Eye (tissue), 1 donor: ENCODE results near the gene C1orf146.
"Not testable (repeated sequence)": the region's sequence is repeated elsewhere in the genome, so short reads cannot be mapped to it uniquely, and the experiment has no call there.

Source experiments
- DNase-seq: peaks from one replicate; pipeline ENCODE4 v3.0.0-alpha.2; 2015

C1orf146 gene

GRCh38 chr1:92217721-92218120, at the start of gene C1orf146:
Gene C1orf146 (plus strand): TSS chr1:92217915. CDS start chr1:92231421, 13,506 bp downstream.
- no peak for DNase-seq

GRCh38 chr1:92168657-92169056, 49.1 kb upstream of the C1orf146 start:
- DNase-seq = peak; percentile 78

- DNase-seq = peak; percentile 24
Measured at GRCh38 chr1:92169214-92170005, 48.3 kb upstream of the C1orf146 start.

- no peak for DNase-seq
Measured at GRCh38 chr1:92184632-92185031, 33.1 kb upstream of the C1orf146 start.

- DNase-seq = no peak
Measured at GRCh38 chr1:92186081-92186480, 31.6 kb upstream of the C1orf146 start.

GRCh38 chr1:92188436-92189255, 29.1 kb upstream of the C1orf146 start:
- DNase-seq = no peak

- DNase-seq = no peak
Measured at GRCh38 chr1:92191726-92192125, 26.0 kb upstream of the C1orf146 start.

- peak; percentile 11 for DNase-seq
Measured at GRCh38 chr1:92192246-92192645, 25.5 kb upstream of the C1orf146 start.

GRCh38 chr1:92194511-92194910, 23.2 kb upstream of the C1orf146 start:
- no peak for DNase-seq

GRCh38 chr1:92201973-92202372, 15.7 kb upstream of the C1orf146 start:
- no peak for DNase-seq

GRCh38 chr1:92203105-92203504, 14.6 kb upstream of the C1orf146 start:
- no peak for DNase-seq

- DNase-seq = no peak
Measured at GRCh38 chr1:92210701-92211100, 7.0 kb upstream of the C1orf146 start.

- DNase-seq = no peak
Measured at GRCh38 chr1:92211166-92211565, 6.5 kb upstream of the C1orf146 start.

GRCh38 chr1:92218559-92218958, 844 bp downstream of the C1orf146 start:
- DNase-seq = no peak

- no peak for DNase-seq
Measured at GRCh38 chr1:92219028-92219427, 1.3 kb downstream of the C1orf146 start.

- no peak for DNase-seq
Measured at GRCh38 chr1:92228401-92228800, 10.7 kb downstream of the C1orf146 start.

- no peak for DNase-seq
Measured at GRCh38 chr1:92230736-92231135, 13.0 kb downstream of the C1orf146 start.

- DNase-seq = peak; percentile 12
Measured at GRCh38 chr1:92240034-92240433, 22.3 kb downstream of the C1orf146 start.

- DNase-seq = no peak
Measured at GRCh38 chr1:92244376-92244775, 26.7 kb downstream of the C1orf146 start.

- not testable (repeated sequence) for DNase-seq
Measured at GRCh38 chr1:92254714-92255113, 37.0 kb downstream of the C1orf146 start.

GRCh38 chr1:92259350-92259749, 41.6 kb downstream of the C1orf146 start:
- DNase-seq = no peak

GRCh38 chr1:92262516-92262915, 44.8 kb downstream of the C1orf146 start:
- no peak for DNase-seq

- DNase-seq = no peak
Measured at GRCh38 chr1:92273039-92273438, 55.3 kb downstream of the C1orf146 start.

- no peak for DNase-seq
Measured at GRCh38 chr1:92274939-92275338, 57.2 kb downstream of the C1orf146 start.
